Spleen (tissue), 7 donors: ENCODE data around the gene RNF43.

Source experiments
- CTCF ChIP-seq, 11 experiments: fragments of 200-600 bp in 7 of 11; fragments of 450-650 bp in 4 of 11; sonication (generic) in 4 of 11; IDR thresholded peaks in 8 of 11; conservative IDR thresholded peaks in 3 of 11; 1 replicate in 7 of 11; 2 replicates in 4 of 11; pipeline versions ENCODE4 v1.4.0 to v1.8.0; 2016 to 2021; ENCODE audit warnings: antibody characterized with exemption in 11 of 11, inconsistent platforms in 4 of 11, mild to moderate bottlenecking in 1 of 11
- POLR2A ChIP-seq, 3 donors: fragments of 450-650 bp; IDR thresholded peaks; one replicate each; pipeline ENCODE4 v1.5.1; 2017; ENCODE audit warnings: antibody characterized with exemption in 3 of 3, mild to moderate bottlenecking in 1 of 3
- donor health status: DM: no; HTN: no; CAD: no; lungs with moderate emphysema.
- donor health status: DM: no; HTN: no; CAD: no.
- donor health status: DM: no; HTN: no; CAD: no.

DNA sequence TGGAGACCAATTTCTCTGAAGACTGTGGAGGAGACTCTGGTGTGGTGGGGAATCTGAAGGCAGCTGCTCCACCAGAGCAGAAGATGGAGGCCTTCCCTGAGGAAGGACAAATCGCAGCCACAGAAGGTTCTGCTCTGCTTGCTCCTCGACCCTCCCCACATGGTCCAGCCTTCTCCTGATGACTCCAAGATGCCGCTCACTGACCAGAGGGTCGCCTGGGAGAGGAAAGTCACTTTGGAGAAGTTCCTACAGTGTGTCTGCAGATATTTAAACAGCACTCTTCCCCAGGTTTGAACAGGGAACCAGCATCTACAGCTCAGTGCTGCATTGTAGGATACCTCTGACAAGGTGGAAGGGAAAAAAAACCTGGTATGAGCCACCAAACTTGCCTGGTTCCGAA, 44.3 kb downstream of the RNF43 start:
- TF ChIP-seq CTCF (IDR thresholded peaks at IDR 0.05 in 8 of 11, conservative IDR thresholded peaks at IDR 0.05 in 3 of 11) (no peak), POLR2A (IDR thresholded peaks at IDR 0.05) (no peak)
